ENCODE data around the gene SOX10.
"Not testable (repeated sequence)": the region's sequence is repeated elsewhere in the genome, so short reads cannot be mapped to it uniquely, and the experiment has no call there.

Gene SOX10

DNA sequence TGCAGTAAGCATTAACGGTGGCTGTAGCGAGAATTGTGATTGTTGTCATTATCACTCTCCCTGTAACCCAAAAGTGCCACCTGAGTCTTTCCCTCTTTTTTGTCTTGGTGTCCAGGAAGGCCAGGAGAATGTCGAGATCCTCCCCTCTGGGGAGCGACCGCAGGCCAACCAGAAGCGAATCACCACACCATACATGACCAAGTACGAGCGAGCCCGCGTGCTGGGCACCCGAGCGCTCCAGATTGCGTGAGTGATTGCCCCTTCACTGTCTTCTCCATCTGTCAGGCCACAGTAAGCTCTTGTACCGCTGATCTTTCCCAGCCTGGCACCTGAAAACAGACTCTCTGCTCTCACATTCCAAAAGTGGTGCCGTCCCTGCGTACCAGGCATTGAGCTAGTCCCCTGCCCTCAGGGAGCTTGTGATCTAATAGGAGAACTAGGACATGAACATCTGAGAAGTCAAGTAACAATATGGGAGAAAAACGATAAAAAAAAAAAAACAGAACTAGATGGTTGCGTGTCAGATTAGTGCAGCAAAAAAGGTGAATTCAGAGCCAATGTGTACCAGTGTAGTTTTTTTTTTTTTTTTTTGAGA is 25.0 kb downstream of the SOX10 start:
- DNase-seq, result no peak

DNA sequence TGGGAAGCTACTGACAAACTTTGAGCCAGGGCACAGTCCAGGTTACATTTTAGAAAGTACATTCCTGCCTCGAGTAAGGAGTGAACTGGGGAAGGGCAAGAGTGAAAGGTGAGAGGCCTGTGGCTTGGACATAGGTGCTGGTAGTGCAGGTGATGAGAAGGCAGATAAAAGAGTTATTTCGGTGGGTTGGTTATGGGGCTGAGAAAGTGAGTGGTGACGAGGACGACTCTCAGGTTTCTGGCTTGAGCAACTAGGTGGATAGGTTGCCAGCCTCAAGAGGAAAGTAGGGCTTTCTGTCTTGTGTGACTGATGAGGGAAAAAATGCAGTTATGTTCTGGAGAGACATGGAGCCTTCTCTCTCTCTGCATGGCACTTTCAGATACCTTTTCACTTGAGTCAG is 27.1 kb downstream of the SOX10 start:
- DNase-seq, result no peak

GRCh38 chr22:37955825-37956397 is 28.4 kb downstream of the SOX10 start:
- not testable (repeated sequence) for DNase-seq

DNA sequence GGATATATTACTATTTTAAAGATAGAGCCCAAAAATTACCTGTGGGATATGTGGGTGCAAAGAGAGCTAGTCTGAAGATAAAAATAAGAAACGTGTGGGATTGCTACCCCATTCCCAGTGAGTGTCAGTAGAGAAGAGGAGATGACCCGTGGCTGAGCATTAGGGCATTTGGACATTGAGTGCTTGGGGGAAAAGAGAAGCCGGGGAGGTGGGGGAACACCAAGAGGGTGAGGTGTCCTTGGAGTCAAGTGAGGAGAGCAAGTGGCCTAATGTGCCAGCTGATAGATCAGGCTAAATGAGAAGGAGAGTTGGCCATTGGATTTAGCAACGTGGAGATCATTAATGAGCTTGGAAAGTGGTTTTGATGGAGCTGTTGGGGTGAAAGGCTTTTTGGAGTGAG is 29.7 kb downstream of the SOX10 start:
- DNase-seq, result no peak

- DNase-seq, result peak; percentile 99
These were observed 30.7 kb downstream of the SOX10 start, which contains the start of the genes C22orf23 and POLR2F for GRCh38 chr22:37953437-37954179. C22orf23 (minus strand) TSS chr22:37953601; CDS start chr22:37953149, 452 bp downstream. POLR2F (plus strand) TSS chr22:37953699; CDS start chr22:37953788, 89 bp downstream.

DNA sequence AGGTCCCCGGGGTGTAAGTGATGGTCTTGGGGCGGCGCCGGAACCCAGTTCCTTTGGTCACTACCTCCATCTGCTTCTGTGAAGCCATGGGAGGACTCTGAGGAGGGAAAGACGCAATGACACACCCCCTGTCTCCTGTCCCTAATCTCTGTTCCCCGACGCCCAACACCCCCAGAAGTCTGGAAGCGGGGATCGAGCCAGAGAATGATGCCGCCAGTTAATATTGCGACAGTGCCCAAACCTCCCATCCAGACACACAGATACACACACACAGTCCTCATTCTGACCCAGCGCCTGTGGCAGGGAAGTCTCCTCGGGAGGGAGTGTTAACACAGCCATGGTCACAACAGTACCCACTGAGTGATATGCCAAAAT is 31.3 kb downstream of the SOX10 start:
- DNase-seq, result no peak

- not testable (repeated sequence) for DNase-seq
These were observed 31.7 kb downstream of the SOX10 start for GRCh38 chr22:37952629-37953028.

DNA sequence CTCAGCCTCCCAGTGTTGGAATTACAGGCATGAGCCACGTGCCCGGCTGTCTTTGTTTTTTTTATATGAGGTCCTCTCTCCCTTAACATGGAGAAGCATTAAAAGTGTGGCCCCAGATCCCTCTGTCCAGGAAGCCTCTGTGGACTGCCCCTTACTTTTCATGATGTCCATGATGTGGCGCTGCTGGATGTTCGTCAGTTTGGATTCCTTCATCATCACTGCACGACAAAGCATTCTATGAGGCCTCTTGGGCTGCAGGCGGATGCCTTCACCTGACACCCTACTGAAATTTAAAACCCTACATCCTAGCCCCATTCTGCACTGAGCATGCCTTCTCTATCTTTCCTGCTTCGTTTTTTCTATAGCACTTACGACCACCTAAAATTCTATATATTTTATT is 33.0 kb downstream of the SOX10 start:
- peak; percentile 22 for DNase-seq

- DNase-seq, result not testable (repeated sequence)
These were observed 37.1 kb downstream of the SOX10 start for GRCh38 chr22:37947142-37947795.

GRCh38 chr22:37944423-37944822 is 39.9 kb downstream of the SOX10 start:
- not testable (repeated sequence) for DNase-seq

DNA sequence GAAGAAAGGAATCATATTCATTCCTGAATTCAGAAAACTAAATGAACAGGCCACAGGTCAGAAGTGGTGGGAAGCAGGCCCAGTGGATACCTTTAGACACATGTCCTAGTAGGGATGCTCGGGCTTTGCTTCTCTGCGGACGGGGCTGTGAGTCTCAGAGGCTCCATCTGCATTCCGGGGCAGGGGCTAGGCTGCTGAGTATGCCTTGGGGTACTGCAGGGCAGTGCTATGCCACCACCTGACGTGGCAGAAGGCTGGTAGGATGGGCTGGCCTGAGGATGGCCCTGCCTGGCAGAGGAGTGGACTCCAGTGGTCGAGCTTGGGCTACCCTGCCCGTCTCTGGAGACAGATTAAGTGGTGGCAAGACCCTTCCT is 40.5 kb downstream of the SOX10 start:
- no peak for DNase-seq

DNA sequence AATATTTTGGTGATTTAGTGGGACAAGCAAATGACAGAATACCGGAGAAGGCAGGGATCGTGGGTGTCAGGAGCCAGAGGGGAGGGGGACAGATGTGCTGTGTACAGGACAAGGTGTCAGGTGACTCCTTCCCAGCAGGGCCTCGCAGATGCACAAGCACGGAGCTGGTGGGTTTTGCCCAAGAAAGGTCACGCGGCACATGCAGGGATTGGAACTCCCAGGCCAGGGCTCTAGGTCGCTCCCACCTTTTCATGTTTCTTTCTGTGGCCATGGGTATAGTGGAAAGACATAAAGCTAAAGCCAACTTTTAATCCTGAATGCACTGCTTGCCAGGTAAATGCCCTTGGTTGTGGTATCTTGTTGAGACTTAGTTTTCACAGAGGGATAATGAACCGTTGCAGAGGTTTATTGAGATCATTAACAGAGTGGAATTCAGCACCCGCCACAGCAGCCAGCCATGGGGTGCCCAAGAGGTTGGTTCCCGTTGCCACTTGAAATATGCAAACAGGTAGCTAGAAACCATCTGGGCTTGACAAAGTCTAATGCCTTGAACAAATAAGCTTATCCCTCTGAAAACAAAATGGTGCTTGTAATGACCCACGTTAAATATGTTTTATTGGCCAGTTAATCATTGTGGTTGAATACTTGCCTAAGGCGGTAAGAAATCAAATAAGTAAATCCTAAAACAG is 41.1 kb downstream of the SOX10 start:
- no peak for DNase-seq

- no peak for DNase-seq
These were observed 42.2 kb downstream of the SOX10 start for GRCh38 chr22:37942133-37942532.

- no peak for DNase-seq
These were observed 43.5 kb downstream of the SOX10 start for GRCh38 chr22:37940698-37941376.

DNA sequence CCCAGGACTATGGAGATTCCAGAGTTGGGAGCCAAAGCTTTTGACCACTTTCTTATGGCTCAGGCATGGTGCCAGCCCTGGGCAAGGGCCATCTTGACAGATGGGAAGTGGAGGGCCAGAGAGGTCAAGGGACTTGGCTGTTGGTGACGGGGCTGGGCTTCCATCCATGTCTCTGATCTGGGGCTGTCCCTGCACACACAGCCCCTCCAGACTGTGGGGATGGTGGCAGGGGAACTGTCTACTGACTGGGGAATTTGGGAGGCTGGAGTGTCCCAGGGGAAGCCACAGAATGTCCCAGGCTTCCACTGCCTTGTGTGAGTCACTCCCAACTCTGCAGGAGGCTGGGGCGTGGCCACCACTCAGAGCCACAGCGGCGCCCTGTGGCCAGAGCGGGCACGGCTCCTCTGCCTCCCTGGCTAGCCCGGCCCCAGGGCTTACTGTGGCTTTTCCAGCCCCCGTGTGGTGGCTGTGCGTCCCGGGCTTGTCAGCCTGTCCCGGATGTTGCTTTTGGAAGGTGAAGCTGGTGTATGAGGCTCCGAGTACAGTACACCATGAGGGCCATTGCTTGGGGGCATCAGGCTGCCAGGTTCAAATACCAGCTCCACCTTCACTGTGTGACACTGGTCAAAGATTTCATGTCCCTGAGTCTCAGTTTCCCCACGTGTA is 50.5 kb downstream of the SOX10 start:
- peak; percentile 87 for DNase-seq

DNA sequence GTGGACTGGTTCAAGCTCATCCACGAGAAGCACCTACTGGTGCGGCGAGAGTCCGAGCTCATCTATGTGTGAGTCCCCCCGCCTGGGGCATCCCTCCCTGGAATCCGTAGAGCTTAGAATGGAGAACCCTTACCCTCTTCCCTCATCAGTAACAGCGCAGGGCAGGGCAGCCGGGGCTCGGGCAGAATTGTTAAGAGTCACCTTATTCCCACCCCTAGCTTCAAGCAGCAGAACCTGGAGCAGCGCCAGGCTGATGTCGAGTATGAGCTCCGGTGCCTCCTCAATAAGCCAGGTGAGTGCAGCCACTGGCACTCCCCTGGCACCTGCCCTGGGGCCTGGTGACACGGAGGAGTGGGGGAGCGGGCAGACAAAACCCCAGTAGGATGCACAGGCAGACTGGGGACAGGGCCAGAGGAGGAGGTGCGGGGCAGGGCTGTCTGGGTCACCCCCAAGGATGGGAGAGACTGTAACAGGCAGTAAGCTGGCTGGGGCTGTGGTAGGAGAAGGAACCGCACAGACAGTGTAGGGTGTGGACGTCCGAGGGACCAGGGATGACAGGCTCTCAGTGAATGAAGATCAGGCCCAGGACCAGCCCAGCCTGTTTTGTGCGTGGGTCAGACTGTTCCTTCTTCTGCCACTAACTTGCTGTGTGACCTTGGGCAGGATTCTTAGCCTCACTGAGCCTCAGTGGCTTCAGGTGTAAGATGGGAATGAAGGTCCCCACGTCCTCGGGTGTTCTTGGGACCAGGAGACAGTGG is 51.4 kb downstream of the SOX10 start:
- DNase-seq, result no peak

DNA sequence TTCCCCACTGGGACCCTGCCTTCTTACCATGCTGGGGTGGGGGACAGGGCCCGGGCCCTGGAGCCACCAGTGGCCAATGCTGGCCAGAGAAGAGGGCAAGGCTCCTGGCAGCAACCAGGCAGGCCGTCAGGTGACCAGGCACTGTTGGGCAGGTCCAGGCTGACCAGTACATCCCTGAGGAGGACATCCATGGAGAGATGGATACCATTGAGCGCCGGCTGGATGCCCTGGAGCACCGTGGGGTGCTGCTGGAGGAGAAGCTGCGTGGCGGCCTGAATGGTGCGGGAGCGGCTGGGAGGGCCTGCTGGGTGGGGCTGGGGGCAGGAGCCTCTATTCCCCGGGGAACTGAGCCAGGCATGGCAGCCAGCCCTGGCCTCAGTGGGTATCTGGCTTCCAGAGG is 52.0 kb downstream of the SOX10 start:
- no peak for DNase-seq

DNA sequence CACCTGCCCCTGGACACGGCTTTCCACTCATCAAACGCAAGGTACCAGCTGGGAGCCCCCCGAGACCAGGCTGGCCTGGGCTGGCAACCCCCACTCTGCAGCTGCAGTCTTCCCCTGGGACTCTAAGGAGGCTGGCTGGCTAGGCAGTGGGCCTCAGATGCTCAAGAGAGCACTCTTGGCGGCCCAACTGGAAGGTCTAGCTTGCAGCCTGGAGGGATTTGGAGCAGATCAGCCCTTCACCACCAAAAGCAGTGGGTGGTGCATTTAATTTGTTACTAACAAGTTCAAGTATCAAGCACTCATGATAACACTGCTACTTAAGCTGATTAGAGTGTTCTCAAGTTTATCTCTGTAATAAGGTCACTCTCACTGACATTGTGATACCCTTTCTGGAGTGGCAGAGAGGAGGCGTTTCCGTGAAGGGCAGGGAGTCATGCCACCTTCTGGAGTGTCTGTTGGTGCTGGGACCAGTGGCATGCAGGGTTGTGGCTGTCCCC is 52.4 kb downstream of the SOX10 start:
- no peak for DNase-seq

GRCh38 chr22:37930952-37931440 is 53.4 kb downstream of the SOX10 start:
- no peak for DNase-seq

DNA sequence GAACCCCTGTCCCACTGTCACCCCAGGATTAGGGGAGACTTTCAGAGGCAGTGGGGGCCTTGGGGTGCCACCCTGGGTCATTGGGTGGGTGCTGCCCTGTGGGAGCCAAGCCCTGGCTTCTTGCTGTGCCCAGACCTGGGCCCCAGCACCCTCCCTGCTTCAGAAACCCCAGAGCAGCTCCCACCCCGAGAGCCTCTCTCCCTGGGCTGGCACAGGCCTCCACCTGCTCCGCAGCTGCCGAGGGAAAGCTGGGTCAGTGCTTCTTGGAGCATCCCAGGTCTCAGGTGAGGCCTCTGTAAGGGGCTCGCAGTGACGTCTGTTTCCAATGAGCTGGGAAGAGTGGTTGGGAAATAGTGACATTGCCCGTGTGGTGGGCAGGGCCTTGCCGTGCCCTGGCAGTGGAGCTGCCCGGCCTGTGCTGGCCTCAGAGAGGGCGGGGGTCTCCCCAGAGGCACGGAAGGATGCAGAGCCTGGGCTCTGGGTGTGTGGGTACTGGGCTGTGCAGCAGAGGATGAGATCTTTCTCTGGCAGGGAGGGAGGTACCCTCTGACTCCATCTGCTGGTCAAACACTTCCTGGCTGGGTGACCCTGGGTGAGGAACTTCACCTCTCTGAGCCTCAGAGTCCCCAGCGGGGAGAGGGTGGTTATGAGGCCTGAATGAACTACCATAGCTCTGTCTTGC is 53.9 kb downstream of the SOX10 start:
- DNase-seq, result no peak

Data from eye (tissue), 1 donor.